Right atrium auricular region (tissue), 2 donors: ENCODE data around the gene PPL. TPM values are rescaled to one million over a fixed set of nuclear protein-coding genes. Genes with fewer than 3 reads are reported as not detected.

Experiments used
- DNase-seq: peaks from one replicate; pipeline ENCODE4 v3.0.0-alpha.2; 2019; ENCODE audit warnings: low spot score
- H3K27ac ChIP-seq, 2 donors: fragments of 200-600 bp; sonication (generic); 1 replicate in 1 of 2; 2 replicates in 1 of 2; pipeline ENCODE4 v1.5.1; 2016 to 2019
- H3K27me3 ChIP-seq, 2 donors: fragments of 200-600 bp; sonication (generic); one replicate each; pipeline versions ENCODE4 v1.5.1 to v1.6.0; 2017 to 2019
- H3K36me3 ChIP-seq: fragments of 200-600 bp; sonication (generic); one replicate; pipeline ENCODE4 v1.5.1; 2016
- H3K4me1 ChIP-seq, 2 donors: fragments of 200-600 bp; sonication (generic); one replicate each; pipeline versions ENCODE4 v1.5.1 to v1.6.0; 2017 to 2019
- H3K4me3 ChIP-seq, 2 donors: fragments of 200-600 bp; sonication (generic); 1 replicate in 1 of 2; 2 replicates in 1 of 2; pipeline ENCODE4 v1.5.1; 2017 to 2019; ENCODE audit warnings: mild to moderate bottlenecking in 1 of 2, moderate library complexity in 1 of 2
- H3K9me3 ChIP-seq, 2 donors: fragments of 200-600 bp; sonication (generic); one replicate each; pipeline ENCODE4 v1.5.1; 2019
- total RNA-seq, 2 donors: library from RNA; depleted of rRNA; stranded (reverse); fragments of >200 nt; gene quantifications; one replicate each; pipeline ENCODE4 v1.1.0, GENCODE V29; 2016
- TF ChIP-seq, protein P1 (sequence below), 2 donors: fragments of 200-600 bp; sonication (generic); IDR thresholded peaks; one replicate each; pipeline ENCODE4 v1.5.1; 2019; ENCODE audit warnings: antibody characterized with exemption in 2 of 2

Gene PPL
- total RNA-seq, 2 donors from 2014 or later = 7.5 to 17.1 TPM

GRCh38 chr16:4948903-4949766 lies 12.2 kb upstream of the PPL start:
- Histone ChIP-seq H3K27ac (no peak overlapping the region), H3K27me3 (no peaks in the 10 kb centered on the region), H3K9me3 (no peaks in the 10 kb centered on the region), H3K4me1 (peaks cover 0 to 20% of the 10 kb centered on the region in 2 donors), H3K4me3 (no peak overlapping the region), H3K36me3 (no peaks in the 10 kb centered on the region)
- TF ChIP-seq, protein P1, sequence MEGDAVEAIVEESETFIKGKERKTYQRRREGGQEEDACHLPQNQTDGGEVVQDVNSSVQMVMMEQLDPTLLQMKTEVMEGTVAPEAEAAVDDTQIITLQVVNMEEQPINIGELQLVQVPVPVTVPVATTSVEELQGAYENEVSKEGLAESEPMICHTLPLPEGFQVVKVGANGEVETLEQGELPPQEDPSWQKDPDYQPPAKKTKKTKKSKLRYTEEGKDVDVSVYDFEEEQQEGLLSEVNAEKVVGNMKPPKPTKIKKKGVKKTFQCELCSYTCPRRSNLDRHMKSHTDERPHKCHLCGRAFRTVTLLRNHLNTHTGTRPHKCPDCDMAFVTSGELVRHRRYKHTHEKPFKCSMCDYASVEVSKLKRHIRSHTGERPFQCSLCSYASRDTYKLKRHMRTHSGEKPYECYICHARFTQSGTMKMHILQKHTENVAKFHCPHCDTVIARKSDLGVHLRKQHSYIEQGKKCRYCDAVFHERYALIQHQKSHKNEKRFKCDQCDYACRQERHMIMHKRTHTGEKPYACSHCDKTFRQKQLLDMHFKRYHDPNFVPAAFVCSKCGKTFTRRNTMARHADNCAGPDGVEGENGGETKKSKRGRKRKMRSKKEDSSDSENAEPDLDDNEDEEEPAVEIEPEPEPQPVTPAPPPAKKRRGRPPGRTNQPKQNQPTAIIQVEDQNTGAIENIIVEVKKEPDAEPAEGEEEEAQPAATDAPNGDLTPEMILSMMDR (IDR thresholded peaks at IDR 0.05) = no peak
- DNase-seq = no peak

GRCh38 chr16:4947722-4948503 lies 11.0 kb upstream of the PPL start:
- H3K4me1 ChIP-seq = peaks cover 0 to 32% of the 10 kb centered on the region in 2 donors
- no peak overlapping the region for H3K4me3 ChIP-seq
- TF ChIP-seq, protein P1 (IDR thresholded peaks at IDR 0.05) = no peak
- no peaks in the 10 kb centered on the region for H3K36me3 ChIP-seq
- DNase-seq = no peak
- no peaks in the 10 kb centered on the region for H3K9me3 ChIP-seq
- H3K27ac ChIP-seq = no peak overlapping the region
- H3K27me3 ChIP-seq = no peaks in the 10 kb centered on the region

- no peak overlapping the region for H3K27ac ChIP-seq
- no peak for DNase-seq
- no peaks in the 10 kb centered on the region for H3K9me3 ChIP-seq
- H3K36me3 ChIP-seq = no peaks in the 10 kb centered on the region
- H3K4me3 ChIP-seq = no peak overlapping the region
- TF ChIP-seq, protein P1 (IDR thresholded peaks at IDR 0.05) = no peak
- peaks cover 0 to 39% of the 10 kb centered on the region in 2 donors for H3K4me1 ChIP-seq
- H3K27me3 ChIP-seq = no peaks in the 10 kb centered on the region
Observed at GRCh38 chr16:4946917-4947316, 10.0 kb upstream of the PPL start.

GRCh38 chr16:4945560-4946502 lies 8.9 kb upstream of the PPL start:
- TF ChIP-seq, protein P1 (IDR thresholded peaks at IDR 0.05) = no peak
- no peak overlapping the region for H3K4me3 ChIP-seq
- peak overlapping the region; percentile 71 for H3K27ac ChIP-seq
- H3K4me1 ChIP-seq = peaks cover 0 to 39% of the 10 kb centered on the region in 2 donors
- H3K36me3 ChIP-seq = no peaks in the 10 kb centered on the region
- no peaks in the 10 kb centered on the region for H3K27me3 ChIP-seq
- peak; percentile 72 for DNase-seq
- no peaks in the 10 kb centered on the region for H3K9me3 ChIP-seq
